Vagina (tissue), 2 donors: Measurements from ENCODE around the gene CCNL1.

ENCODE experiments used
- POLR2A ChIP-seq, 2 donors: fragments of 450-650 bp; IDR thresholded peaks; one replicate each; pipeline ENCODE4 v1.6.1; 2017; ENCODE audit warnings: antibody characterized with exemption in 2 of 2, mild to moderate bottlenecking in 2 of 2, moderate library complexity in 2 of 2
- POLR2AphosphoS5 ChIP-seq, 2 donors: sonication (generic); formaldehyde crosslinking; IDR thresholded peaks; one replicate each; pipeline ENCODE4 v1.9.0; 2017; ENCODE audit warnings: antibody characterized with exemption in 2 of 2, mild to moderate bottlenecking in 2 of 2, low read depth in 1 of 2; ENCODE audit not compliant: insufficient read depth in 1 of 2
- TF ChIP-seq, protein P1 (sequence below), 3 experiments: fragments of 450-650 bp in 2 of 3; fragments of 200-600 bp in 1 of 3; sonication (generic) in 1 of 3; IDR thresholded peaks; one replicate each; pipeline ENCODE4 v1.5.1; 2017 to 2019; ENCODE audit warnings: antibody characterized with exemption in 3 of 3, mild to moderate bottlenecking in 2 of 3, moderate library complexity in 2 of 3

- TF ChIP-seq, protein P1, sequence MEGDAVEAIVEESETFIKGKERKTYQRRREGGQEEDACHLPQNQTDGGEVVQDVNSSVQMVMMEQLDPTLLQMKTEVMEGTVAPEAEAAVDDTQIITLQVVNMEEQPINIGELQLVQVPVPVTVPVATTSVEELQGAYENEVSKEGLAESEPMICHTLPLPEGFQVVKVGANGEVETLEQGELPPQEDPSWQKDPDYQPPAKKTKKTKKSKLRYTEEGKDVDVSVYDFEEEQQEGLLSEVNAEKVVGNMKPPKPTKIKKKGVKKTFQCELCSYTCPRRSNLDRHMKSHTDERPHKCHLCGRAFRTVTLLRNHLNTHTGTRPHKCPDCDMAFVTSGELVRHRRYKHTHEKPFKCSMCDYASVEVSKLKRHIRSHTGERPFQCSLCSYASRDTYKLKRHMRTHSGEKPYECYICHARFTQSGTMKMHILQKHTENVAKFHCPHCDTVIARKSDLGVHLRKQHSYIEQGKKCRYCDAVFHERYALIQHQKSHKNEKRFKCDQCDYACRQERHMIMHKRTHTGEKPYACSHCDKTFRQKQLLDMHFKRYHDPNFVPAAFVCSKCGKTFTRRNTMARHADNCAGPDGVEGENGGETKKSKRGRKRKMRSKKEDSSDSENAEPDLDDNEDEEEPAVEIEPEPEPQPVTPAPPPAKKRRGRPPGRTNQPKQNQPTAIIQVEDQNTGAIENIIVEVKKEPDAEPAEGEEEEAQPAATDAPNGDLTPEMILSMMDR (IDR thresholded peaks at IDR 0.05): no peak
- TF ChIP-seq POLR2A (IDR thresholded peaks at IDR 0.05) (no peak), POLR2AphosphoS5 (IDR thresholded peaks at IDR 0.05; ENCODE audit: insufficient read depth in 1 of 2, low read depth in 1 of 2) (no peak)
Observed at GRCh38 chr3:157122116-157122515, 37.8 kb downstream of the CCNL1 start.
